Measurements from ENCODE around the gene CKB.

DNA sequence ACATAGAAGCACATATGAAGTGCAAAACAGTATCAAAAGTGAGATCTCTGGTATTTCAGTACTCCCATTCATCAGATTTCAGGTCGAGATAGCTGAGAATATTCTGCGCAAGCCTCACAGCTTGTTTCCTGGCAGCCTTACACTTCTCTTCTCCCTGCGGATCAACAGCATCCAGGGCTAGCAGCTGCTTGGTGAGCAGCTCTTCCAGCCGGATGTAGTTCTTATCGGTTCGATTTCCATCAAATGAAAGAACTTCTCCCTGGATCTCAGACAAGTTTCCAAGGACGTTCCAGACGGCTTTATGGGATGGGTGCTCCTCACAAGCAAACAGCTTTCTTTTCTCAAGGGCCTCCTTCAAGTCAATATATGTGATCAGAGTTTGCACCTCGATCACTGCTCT is 37.1 kb upstream of the CKB start:
- TF ChIP-seq CTCF (IDR thresholded peaks at IDR 0.05) (no peak), RAD21 (conservative IDR thresholded peaks at IDR 0.05 in 1 of 2, IDR thresholded peaks at IDR 0.05 in 1 of 2) (no peak), MYC (IDR thresholded peaks at IDR 0.05; ENCODE audit: borderline replicate concordance, low read length) (no peak)
- TF ChIP-seq, protein P1, sequence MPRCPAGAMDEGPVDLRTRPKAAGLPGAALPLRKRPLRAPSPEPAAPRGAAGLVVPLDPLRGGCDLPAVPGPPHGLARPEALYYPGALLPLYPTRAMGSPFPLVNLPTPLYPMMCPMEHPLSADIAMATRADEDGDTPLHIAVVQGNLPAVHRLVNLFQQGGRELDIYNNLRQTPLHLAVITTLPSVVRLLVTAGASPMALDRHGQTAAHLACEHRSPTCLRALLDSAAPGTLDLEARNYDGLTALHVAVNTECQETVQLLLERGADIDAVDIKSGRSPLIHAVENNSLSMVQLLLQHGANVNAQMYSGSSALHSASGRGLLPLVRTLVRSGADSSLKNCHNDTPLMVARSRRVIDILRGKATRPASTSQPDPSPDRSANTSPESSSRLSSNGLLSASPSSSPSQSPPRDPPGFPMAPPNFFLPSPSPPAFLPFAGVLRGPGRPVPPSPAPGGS (IDR thresholded peaks at IDR 0.05) = no peak

Data from A549 (cell line).